HG03066 (cell line): Measurements from ENCODE around the gene ABHD1.
"Not testable (repeated sequence)": the region's sequence is repeated elsewhere in the genome, so short reads cannot be mapped to it uniquely, and the experiment has no call there.

Experiments
- ATAC-seq: cut with Tn5 transposase; IDR thresholded peaks from one replicate; pipeline ENCODE4 v1.9.1; 2021; ENCODE audit warnings: low read depth; ENCODE audit not compliant: unreplicated experiment

Gene ABHD1

DNA sequence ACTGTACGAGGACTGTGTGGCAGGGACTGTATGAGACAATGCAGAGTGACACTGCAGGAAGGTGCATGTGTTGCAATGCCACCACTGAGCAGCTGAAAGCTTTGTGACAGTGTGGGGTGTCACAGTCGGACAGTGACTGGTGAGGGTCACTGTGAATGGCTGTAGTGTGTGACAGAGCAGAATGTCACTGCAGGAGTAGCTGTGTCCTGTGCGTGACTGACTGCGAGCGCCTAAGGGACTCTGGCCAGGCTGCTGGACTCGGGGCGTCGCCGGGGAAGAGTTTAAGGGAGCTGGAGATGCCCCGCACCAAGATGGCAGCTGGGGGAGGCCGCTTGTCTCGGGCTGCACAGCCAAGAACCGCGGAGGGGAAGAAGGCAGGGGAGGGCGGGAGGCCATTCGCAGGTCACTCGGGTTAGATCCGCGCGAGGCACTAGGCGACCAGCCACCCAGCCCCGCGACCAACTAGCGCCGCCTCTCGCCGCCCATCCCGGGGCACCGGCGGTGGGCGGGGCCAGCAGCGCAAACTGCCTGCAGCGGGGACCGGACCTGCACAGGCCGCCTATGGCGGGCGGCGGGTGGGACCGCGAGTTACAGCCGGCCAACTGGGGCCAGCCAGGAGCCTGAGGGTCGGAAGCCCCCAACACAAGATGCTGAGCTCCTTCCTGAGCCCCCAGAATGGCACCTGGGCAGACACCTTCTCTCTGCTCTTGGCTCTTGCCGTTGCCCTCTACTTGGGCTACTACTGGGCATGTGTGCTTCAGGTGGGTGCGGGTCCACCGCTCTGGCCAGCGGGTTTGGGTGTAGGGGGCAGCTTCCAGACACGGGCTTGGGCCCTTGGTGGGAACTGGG is at the start of gene ABHD1:
TSS of gene ABHD1 (plus strand) at position 514 of the 849 bp plus-strand sequence. CDS start at position 648, 134 bp downstream.
- ATAC-seq: no peak

DNA sequence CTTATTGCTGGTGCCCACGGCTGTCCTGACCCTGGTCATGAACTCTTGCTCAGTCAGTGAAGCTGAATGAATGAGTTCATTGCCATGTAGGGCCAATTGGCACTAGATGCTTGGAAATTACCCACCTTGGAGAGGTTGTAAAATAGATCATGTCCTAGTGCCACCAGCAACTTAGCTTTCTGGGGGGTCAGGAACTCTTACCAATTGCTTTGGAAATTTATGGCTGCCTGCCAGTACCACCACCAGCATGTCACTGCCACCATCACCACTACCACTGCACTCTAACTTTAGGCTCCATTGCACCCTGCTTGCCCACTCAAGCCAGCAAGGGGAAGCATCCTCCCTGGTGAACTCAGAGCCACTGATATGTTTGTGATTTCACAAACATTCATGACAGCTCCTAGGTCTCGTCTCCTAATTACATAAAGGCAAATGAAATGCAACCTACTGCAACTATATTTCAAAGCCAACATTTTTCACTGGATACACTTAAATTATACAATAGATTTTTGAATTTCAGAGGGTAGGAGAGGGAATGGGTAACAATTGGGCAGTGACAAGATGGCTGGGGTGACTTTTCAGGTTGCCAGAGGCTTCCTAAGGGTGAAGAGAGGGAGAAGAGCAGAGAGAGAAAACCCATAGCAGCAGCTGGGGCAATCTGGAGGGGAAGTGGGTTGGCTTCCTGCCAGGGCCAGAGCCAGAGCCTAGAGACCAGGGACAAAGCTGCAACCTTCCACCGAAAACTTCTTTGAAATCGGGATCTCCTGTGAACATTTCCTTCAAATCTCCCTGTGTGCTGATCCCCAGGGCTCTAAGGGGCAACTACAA is 48.7 kb upstream of the ABHD1 start:
- no peak for ATAC-seq

DNA sequence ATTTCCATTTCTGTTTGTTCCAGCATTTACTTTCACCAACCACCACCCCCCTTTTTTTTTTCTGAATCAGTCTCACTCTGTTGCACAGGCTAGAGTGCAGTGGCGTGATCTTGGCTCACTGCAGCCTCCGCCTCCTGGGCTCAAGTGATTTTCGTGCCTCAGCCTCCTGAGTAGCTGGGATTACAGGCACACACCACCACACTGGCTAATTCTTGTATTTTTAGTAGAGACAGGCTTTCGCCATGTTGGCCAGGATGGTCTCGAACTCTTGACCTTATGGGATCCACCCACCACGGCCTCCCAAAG is 48.1 kb upstream of the ABHD1 start:
- not testable (repeated sequence) for ATAC-seq

DNA sequence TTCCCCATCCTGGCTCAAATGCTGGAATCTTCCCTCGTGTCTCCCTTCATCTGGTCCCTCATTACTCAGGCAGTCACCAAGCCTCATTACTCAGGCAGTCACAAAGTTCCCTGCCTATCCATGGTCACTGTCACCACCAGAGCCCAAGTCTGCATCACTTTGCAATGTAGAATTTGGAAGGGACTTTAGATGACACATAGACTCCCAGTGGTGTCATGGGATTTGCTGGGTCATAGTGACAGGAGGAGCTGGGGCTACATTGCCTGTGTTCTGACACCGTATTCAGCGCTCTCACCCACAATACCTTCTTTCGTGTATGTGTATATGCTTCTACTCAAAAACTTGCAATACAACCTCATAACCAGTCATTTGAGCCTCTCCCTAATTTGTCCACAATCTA is 47.3 kb upstream of the ABHD1 start:
- no peak for ATAC-seq

DNA sequence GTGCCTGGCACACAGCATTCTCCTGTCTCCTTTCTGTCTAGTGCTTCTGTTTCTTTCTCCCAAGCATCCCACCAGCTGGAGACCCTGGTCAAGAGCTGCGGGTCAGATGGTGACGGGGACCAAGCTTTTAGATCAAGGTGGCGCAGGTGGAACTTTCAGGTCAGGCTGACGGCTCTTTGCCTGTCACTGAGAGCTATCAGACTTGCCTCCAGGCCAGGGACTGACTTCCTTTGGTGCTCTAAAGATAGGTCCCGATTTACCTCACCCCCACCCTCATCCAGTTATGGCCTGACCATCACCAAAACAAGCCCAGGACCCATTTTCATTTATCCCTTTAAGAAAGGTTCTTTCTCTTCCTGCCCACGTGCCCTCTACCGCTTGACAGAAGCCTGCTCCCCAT is 46.4 kb upstream of the ABHD1 start:
- no peak for ATAC-seq

DNA sequence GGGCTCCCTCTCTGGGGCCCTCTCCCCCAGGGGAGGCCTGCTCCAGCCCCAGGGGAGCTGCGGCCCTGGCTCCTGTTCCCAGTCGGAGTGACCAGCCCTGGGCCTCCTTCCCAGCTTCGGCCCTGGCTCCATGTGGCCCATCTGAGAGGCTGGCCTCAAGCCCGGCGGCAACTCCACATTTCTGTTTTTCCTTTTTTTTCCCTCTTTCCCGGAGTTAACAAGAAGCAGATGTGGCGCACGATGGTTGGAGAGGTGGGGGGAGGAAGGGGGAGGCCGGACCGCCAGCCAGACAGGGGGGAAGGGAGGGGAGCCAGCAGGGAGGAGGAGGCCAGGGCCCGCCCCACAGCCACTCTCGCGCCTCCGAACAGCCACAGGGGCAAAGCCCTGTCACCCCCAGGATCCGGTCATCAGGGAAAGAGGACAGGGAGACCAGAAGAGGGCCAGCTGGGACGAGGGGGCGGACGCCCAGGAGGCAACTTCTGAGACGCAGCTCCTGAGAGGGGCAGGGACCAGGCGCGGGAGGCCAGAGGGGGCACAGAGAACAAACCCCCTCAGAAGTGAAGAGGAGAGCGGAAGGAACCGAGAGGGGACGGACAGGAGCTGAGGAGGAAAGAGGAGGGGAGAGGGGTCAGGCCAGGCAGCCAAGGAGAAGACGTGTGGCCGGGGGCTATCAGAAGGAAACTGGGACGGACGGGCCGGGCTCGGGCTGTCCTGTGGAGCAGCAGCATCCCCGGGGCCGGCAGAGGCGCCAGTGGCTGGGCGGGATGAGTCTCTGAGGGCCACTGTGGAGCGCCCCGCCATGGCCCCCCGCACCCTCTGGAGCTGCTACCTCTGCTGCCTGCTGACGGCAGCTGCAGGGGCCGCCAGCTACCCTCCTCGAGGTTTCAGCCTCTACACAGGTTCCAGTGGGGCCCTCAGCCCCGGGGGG is 45.1 kb upstream of the ABHD1 start, which contains the start of gene EMILIN1:
TSS of gene EMILIN1 (plus strand) at position 349 of the 928 bp plus-strand sequence. CDS start at position 800, 451 bp downstream.
- ATAC-seq: no peak

DNA sequence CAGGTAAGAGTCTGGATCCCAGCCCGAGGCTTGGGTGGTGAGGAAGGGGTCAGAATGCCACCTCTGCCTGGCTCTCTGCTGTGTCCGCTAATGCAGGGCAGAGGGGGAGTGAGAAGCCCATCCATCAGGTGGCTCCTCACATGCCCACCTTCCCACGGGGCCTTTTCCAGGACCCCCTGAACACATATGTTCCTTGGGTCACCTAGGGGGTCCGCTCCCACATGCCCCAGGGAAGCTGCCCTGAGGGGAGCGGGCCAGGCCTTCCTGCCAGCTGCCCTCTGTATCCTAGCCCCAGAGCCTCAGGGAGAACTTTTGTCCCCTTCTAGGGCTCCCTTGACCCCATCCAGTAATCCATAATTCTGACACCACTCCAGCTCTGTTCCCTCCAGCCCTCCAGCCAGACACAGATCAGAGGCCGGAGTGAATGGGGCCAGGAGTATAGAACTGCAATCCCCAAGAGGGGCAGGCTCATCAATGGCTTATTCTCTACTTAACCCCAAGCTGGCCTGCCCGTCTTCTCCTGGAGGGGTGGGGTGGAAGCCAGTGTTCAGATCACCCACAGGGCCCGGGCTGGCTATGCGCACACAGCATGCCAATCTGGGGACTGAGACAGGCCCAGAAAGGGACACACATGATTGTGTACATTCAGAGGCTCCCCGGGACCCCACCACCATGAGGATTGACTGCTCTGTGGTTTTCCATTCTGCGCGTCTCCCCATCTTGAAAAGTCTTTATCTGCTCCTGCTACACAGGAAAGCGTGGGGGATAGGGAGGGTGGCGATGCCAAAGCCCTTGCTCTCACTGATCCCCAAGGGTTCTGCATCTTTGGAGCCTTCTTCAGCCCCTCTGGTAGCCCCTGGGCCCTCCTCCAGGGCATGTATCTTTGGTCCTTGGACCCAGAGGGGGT is 44.1 kb upstream of the ABHD1 start:
- ATAC-seq: no peak

DNA sequence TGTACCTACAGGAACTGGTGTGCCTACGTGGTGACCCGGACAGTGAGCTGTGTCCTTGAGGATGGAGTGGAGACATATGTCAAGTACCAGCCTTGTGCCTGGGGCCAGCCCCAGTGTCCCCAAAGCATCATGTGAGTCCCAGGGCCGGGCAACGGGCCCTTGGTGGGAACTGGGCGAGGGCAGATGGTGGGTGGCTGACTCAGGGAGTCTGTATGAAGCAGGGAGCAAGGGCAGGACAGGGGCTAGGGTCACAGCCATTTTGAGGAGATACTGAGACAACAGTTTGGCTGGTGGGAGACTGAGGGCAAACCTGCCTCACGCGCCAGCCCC is 43.5 kb upstream of the ABHD1 start:
- ATAC-seq: no peak

DNA sequence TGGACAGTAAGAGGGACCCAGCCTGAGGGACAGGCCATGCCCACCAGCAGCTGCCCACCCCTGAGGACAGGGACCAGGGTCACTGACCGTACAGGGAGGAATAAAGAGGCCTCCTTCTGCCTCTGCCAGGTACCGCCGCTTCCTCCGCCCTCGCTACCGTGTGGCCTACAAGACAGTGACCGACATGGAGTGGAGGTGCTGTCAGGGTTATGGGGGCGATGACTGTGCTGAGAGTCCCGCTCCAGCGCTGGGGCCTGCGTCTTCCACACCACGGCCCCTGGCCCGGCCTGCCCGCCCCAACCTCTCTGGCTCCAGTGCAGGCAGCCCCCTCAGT is 43.0 kb upstream of the ABHD1 start:
- ATAC-seq: no peak

DNA sequence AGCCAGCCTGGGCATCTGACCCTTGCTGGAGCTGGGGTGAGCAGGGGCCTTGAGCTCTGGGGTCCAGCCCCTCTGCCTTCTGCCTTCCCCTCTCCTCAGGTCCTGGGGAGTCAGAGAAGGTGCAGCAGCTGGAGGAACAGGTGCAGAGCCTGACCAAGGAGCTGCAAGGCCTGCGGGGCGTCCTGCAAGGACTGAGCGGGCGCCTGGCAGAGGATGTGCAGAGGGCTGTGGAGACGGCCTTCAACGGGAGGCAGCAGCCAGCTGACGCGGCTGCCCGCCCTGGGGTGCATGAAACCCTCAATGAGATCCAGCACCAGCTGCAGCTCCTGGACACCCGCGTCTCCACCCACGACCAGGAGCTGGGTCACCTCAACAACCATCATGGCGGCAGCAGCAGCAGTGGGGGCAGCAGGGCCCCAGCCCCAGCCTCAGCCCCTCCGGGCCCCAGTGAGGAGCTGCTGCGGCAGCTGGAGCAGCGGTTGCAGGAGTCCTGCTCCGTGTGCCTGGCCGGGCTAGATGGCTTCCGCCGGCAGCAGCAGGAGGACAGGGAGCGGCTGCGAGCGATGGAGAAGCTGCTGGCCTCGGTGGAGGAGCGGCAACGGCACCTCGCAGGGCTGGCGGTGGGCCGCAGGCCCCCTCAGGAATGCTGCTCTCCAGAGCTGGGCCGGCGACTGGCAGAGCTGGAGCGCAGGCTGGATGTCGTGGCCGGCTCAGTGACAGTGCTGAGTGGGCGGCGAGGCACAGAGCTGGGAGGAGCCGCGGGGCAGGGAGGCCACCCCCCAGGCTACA is 41.4 kb upstream of the ABHD1 start:
- no peak for ATAC-seq

DNA sequence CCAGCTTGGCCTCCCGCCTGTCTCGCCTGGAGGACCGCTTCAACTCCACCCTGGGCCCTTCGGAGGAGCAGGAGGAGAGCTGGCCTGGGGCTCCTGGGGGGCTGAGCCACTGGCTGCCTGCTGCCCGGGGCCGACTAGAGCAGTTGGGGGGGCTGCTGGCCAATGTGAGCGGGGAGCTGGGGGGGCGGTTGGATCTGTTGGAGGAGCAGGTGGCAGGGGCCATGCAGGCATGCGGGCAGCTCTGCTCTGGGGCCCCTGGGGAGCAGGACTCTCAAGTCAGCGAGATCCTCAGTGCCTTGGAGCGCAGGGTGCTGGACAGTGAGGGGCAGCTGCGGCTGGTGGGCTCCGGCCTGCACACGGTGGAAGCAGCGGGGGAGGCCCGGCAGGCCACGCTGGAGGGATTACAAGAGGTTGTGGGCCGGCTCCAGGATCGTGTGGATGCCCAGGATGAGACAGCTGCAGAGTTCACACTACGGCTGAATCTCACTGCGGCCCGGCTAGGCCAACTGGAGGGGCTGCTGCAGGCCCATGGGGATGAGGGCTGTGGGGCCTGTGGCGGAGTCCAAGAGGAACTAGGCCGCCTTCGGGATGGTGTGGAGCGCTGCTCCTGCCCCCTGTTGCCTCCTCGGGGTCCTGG is 40.7 kb upstream of the ABHD1 start:
- no peak for ATAC-seq

DNA sequence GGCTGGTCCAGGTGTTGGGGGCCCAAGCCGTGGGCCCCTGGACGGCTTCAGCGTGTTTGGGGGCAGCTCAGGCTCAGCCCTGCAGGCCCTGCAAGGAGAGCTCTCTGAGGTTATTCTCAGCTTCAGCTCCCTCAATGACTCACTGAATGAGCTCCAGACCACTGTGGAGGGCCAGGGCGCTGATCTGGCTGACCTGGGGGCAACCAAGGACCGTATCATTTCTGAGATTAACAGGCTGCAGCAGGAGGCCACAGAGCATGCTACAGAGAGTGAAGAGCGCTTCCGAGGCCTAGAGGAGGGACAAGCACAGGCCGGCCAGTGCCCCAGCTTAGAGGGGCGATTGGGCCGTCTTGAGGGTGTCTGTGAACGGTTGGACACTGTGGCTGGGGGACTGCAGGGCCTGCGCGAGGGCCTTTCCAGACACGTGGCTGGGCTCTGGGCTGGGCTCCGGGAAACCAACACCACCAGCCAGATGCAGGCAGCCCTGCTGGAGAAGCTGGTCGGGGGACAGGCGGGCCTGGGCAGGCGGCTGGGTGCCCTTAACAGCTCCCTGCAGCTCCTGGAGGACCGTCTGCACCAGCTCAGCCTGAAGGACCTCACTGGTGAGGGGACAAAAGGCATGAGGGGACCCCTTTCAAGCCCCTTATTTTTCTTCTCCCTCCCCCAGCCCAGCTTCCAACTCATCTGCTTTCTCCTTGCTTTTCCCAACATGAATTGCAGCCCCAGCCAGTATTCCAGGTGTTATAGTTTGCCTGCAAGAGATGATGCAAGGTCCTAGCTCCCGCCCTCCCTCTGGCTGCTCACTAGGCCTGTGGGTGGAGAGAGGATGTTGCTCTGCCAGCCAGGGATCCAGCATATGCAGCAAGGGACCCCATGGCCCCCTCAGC is 40.0 kb upstream of the ABHD1 start:
- no peak for ATAC-seq

DNA sequence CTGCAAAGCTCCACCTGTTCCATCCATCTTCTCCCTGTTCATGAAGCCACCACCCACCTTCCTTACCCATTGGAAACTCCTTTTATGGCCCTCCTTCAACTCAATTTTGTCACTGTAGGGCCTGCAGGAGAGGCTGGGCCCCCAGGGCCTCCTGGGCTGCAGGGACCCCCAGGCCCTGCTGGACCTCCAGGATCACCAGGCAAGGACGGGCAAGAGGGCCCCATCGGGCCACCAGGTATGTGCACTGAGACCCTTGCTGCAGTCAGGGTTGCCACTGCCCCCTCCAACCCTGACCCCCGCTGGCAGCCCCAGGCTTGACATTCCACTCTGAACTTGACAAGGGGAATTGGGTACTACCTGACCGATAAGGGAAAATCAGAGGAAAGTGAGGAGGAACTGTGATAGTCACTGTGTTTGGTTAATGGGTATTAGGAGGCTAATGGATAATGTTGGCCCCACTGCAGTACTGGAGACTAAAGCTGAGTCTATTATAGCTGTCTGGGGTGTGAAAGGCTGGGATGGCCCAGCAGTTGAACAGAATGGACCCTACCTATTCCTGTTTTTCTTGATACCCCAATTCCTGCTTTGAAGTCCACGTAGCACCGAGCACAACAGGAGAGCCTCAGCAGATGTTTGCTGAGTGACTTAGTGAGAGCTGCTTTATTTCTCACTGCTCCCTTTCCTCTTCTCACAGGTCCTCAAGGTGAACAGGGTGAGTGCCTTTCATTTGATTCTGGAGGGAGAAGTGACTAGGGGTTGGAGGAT is 39.1 kb upstream of the ABHD1 start:
- ATAC-seq: no peak

DNA sequence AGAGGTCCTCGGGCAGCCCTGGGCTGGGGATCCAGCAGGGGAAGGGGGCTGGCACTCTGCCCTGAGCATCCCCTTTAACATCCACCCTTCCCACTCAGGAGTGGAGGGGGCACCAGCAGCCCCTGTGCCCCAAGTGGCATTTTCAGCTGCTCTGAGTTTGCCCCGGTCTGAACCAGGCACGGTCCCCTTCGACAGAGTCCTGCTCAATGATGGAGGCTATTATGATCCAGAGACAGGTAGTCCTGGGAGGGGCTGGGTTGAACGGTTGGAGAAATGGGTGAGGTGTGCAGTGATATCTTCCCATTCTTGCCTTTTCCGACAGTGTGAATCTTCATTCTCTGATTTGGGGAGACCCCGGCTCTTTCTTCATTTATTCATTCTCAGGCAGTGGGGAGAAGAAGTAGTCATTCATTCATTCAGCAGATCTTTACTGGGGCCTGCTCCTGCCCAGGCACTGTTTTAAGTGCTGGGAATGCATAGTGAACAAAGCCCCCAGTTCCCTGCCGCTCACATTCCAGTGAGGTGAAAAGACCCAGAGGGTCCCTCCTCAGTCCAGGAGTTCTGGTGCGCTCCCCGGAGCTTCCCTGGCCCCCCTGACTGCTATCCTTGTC is 38.4 kb upstream of the ABHD1 start:
- ATAC-seq: no peak

DNA sequence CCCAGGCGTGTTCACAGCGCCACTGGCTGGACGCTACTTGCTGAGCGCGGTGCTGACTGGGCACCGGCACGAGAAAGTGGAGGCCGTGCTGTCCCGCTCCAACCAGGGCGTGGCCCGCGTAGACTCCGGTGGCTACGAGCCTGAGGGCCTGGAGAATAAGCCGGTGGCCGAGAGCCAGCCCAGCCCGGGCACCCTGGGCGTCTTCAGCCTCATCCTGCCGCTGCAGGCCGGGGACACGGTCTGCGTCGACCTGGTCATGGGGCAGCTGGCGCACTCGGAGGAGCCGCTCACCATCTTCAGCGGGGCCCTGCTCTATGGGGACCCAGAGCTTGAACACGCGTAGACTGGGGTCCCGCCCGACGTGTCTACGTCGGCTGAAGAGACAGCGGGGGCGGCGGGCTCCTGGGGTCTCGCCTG is 37.9 kb upstream of the ABHD1 start:
- peak; percentile 15 for ATAC-seq

DNA sequence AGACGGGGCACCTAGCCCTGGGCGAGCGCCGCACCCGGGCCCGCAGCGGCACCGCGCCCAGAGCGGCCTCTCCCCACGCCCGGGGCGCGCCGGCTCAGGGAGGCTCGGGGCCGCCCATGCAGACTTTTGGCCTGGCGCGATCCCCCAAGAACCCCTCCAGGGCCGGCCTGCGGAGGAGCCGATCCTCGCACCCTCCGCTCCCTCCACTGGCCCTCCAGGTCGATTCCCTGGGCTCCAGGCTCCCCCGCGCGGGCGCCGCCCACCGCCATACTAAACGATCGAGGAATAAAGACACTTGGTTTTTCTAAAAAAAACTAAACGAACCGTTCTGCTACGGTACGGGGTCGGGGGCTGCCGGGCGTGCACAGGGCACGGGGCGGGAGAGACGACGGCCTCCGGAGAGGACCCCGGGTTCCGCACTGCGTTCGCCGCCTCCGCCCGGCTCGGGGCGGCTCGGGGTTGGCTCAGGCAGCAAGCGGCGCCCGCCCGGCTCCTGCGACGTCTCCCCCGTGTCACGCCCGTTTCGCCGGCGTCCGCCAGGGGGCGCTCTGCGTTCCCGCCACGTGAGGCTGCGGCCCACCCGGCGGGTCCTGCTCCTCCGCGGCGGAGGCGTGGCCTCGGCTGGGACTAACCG is 37.4 kb upstream of the ABHD1 start:
- ATAC-seq: peak; percentile 63
